GM18520 (cell line): Measurements from ENCODE around the gene THSD1.
"Not testable (repeated sequence)": the region's sequence is repeated elsewhere in the genome, so short reads cannot be mapped to it uniquely, and the experiment has no call there.

ENCODE experiments used
- ATAC-seq: cut with Tn5 transposase; IDR thresholded peaks from one replicate; pipeline ENCODE4 v1.9.1; 2021; ENCODE audit not compliant: unreplicated experiment

The THSD1 gene

DNA sequence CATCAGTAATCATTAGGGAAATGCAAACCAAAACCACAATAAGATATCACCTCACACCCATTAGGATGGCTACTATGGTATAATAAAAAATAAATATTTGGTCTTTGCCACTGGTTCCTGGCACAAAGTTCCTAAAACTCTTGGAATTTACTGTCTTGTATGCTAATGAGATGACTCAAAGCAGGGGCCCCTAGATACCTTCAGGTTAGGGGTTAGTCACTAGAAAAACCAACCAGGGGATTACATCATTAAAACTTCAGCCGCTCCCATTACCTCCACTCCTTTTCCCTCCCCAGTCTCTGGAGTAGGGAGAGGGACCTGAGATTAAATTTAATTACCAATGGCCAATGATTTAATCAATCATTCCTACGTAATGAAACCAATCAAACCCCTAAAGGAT is 49.6 kb downstream of the THSD1 start:
- ATAC-seq = no peak

DNA sequence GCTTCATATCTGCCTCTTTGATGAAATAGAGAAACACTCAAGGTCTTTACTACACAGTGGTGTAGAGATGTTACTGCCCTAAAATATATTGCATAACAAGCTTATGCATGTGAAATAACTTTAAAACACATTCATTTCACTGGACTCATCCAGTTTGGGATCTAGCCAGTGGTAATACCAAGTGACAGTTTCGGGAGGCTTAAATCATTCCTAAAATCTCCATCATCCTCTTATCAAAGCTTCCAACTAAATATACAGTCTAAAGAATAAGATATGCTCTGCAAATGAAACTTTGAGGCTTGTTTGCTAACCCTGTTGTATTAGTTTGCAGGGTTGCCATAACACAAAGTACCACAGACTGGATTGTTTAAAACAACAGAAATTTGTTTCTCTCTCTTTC is 52.8 kb downstream of the THSD1 start:
- ATAC-seq = no peak

DNA sequence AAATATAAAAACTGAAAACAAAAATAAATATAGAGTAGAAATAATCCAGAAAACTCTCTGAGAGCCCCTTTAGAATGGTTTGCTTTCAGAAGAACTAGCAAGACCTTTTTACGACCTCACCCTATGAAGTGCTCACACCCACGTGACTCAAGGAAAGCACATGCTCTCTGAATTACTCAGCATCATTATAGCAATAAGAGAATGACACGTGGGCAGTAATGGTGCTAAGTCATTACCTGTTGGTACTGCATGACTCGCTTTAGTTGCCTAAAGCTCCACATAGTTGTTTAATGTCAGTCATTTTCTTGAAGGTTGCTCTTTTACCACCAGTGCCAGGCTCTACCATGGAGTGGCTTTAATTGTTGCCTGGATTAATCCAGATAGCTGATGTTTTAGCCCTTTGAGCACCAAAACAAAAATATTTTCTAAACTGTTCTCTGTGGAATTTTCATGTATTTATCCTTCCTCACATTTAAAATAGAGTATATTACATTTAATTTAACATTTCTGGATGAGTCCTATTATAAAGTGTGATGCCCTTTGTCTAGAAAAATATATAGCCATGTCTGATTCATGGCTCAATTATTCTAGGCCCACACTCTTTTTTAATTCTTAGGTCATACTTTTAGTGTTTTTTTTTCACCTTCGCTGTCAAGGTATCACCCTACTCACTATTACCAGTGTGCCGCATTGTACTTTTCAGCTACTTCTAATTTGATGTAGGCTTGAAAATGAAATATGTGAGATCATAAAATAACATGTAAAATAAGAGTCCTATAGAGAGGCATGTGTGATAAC is 56.8 kb downstream of the THSD1 start:
- no peak for ATAC-seq

DNA sequence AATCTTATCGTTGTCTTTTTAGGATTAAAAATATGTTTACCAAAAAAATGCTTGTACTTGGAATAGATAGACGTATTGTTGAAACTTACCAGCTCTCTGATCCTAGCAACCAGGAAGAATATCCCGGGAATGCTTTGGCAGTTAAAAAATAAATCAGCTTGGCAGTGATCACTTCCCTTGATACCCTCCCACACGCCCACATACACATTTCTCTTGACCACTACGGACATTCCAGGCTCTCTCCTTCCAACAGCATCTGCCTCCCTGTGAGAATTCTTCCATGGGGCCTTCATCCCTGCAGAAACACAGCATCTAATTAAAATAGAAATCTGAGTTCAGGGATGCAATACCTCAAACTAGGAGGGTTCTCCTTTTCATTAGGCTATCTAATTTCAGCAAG is 57.9 kb downstream of the THSD1 start:
- ATAC-seq = no peak

DNA sequence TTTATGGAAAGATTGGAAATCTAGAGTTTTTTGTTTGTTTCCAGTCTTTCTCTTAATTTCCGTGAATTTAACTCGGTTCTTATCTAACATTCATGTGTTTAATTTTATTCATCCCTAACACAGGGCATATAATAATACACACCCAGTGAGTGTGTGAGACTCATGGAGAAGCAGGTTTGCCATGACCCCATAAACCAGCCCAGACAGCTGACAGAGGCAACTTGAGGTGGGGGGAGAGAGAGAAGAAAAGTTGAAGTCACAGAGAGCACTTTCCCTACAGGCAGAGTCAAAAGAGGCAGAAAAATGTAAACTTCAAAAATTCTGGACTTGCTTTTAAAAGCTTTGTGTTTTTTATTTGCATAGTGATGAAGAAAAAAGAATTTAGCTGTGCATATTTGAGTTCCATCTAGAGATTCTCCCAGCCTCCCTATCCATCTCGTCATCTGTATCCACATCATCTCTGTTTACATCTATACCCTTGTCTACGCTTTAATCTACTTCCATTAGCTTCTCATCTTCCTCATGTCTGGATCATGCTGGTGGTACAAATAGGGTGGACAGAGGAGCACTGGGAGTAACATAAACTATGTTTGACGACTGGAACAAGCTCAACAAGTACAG is 60.2 kb downstream of the THSD1 start:
- ATAC-seq = no peak

DNA sequence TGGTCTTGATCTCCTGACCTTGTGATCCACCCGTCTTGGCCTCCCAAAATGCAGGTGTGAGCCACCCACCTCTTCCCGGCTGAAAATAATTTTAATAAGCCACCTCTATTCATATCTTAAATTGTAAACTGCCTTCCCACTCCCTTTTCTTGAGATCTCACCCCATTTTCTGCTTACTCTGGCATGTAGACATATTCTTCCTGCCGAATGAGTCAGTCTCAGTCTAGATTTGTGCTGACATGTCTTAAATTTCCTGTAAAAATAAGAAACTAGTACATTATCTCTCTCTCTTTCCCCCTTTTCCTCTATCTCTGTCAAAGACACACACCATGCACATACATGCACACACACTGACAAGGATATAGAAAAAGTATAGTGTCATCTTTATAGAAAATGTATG is 60.9 kb downstream of the THSD1 start:
- no peak for ATAC-seq

DNA sequence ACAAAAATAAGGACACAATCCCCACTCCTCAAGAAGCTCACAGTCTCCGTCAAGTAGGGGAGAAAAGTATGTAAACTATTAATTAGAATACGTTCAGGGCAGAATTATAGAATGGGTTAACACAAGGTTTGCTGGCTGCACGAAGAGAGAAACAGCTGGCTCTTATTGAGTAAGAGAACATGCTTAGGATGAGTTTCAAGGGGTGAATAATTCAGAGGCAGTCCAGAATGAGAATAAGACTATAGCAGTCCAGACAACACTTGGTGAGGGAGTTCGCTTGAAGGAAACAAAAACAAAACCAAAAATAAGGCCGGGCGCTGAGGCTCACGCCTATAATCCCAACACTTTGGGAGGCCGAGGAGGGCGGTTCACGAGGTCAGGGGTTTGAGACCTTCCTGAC is 61.9 kb downstream of the THSD1 start:
- no peak for ATAC-seq

DNA sequence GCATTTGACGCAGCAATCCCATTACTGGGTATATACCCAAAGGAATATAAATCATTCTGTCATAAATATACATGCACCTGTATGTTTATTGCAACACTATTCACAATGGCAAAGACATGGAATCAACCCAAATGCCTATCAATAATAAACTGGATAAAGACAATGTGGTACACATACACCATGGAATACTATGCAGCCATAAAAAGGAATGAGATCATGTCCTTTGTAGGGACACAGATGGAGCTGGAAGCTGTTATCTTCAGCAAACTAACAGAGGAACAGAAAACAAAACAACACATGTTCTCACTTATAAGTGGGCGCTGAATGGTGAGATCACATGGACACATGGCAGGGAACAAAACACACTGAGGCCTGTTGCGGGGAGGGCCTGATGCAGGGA is 63.8 kb downstream of the THSD1 start:
- ATAC-seq = not testable (repeated sequence)

DNA sequence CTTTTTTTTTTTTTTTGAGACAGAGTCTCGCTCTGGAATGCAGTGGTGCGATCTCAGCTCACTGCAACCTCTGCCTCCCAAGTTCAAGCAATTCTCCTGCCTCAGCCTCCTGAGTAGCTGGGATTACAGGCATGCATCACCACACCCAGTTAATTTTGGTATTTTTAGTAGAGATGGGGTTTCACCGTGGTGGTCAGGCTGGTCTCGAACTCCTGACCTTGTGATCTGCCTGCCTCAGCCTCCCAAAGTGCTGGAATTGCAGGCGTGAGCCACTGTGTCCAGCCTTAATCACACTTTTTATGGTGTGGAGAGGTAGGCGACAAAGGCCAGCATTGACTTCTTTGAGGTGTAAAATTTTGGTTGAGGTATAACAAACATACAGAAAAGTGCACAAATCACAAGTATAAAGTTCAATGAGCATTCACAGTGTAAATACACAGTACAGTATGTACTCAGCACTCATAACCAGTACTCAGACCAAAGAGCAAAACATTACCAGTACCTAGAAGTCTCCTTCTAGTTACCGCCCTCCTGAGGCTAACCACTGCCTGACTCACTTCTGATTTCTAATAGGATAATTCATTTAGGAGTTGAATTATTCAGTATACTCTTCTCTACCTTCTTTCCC is 68.0 kb downstream of the THSD1 start:
- not testable (repeated sequence) for ATAC-seq

DNA sequence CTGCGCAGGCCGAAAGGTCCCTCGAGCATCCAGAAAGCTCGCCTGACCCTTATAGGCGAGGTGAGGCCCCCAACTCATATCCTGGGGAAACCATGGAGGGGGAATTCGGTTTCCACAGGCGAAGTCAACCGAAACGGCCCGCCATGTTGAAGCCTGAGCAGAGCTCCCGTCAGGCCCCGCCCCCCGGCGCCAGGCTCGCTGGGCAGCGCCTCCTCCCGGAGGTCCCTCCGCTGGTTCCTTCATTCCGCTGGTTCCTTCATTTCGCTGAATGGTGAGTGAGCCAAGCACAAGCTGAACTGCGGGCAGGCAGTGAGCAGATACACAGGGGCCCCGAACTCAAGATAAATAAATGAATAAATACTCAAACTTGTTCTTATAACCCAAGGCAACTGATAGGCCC is 71.9 kb downstream of the THSD1 start:
- ATAC-seq = not testable (repeated sequence)

DNA sequence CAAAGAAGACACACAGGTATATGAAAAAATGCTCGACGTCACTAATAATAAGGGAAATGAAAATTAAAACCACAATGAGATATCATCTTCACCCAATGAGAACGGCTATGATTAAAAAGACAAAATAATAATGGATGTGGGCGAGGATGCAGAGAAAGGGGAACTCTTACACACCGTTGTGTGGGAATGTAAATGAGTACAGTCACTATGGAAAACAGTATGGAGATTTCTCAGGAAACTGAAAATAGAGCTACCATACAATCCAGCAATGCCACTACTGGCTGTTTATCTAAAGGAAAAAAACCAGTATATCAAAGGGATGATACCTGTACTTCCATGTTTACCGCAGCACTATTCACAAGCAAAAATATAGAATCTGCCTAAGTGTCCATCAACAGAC is 74.1 kb downstream of the THSD1 start:
- not testable (repeated sequence) for ATAC-seq
